GM12873 (cell line): ENCODE measurements around the gene ITPK1.

Experiments
- TF ChIP-seq, protein P1 (sequence below): IDR thresholded peaks from 2 replicates; pipeline ENCODE4 v1.5.1; 2012; ENCODE audit warnings: low read depth, mild to moderate bottlenecking, moderate library complexity, low read length, control low read depth; ENCODE audit not compliant: insufficient read depth; ENCODE audit errors: missing control alignments

Gene ITPK1

DNA sequence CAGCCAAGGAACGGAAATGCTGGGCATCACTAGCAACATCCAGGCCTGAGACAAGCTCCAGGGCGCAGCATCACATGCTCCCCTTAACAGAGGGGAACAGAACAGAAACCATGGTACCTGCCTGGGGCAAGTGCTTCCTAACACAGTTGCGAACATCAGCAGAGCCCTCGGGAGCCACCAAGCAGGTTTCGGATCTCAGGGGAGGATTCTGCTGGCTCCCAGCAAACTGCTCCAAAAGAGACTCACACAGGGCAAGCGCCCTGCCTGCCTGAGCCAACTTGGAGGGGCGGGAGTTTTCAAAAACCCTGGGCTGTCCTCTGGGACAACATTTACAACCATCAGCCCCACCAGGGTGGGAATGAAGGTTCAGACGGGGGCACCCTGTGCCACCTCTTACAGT lies 173.1 kb downstream of the ITPK1 start:
- TF ChIP-seq, protein P1, sequence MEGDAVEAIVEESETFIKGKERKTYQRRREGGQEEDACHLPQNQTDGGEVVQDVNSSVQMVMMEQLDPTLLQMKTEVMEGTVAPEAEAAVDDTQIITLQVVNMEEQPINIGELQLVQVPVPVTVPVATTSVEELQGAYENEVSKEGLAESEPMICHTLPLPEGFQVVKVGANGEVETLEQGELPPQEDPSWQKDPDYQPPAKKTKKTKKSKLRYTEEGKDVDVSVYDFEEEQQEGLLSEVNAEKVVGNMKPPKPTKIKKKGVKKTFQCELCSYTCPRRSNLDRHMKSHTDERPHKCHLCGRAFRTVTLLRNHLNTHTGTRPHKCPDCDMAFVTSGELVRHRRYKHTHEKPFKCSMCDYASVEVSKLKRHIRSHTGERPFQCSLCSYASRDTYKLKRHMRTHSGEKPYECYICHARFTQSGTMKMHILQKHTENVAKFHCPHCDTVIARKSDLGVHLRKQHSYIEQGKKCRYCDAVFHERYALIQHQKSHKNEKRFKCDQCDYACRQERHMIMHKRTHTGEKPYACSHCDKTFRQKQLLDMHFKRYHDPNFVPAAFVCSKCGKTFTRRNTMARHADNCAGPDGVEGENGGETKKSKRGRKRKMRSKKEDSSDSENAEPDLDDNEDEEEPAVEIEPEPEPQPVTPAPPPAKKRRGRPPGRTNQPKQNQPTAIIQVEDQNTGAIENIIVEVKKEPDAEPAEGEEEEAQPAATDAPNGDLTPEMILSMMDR, result no peak

DNA sequence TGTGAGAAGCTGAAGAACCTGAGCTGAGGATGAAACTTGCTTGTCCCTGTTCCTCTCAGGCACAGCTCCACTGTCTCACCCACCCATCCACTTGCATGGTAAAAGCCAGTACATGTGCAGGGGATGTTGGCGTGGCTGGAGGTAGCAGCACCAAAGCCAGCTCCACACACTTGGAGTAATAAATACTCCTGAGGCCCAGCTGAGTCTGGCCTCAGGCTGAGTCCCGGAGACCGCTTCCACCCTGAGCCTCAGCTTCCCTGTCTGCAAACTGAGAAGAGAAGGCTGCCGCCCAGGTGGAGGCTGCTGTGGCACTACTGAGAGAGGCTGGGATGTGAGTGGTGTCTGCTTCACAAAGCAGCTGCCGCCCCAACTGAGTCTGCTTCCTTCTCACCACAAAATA lies 173.6 kb downstream of the ITPK1 start:
- TF ChIP-seq, protein P1, result no peak

DNA sequence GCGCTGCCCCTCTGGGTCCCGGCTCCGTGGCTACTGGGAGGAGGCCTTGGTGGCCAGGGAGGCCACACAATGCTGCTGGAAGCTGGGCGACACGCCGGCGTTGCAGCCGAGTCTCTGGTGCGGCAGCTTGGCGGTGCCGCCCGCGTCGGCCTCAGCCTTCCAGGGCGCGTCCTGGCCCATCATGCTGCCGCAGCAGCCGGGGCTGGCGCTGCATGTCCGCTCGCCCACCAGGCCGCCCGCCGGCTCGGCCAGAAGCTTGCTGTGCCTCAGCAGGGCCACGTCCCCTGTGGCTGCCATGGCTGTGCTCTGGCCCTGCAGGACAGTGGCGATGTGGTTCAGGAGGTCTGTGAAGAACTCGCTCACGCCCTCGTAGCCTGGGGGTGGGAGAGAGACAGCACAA lies 174.2 kb downstream of the ITPK1 start:
- TF ChIP-seq, protein P1, result no peak

DNA sequence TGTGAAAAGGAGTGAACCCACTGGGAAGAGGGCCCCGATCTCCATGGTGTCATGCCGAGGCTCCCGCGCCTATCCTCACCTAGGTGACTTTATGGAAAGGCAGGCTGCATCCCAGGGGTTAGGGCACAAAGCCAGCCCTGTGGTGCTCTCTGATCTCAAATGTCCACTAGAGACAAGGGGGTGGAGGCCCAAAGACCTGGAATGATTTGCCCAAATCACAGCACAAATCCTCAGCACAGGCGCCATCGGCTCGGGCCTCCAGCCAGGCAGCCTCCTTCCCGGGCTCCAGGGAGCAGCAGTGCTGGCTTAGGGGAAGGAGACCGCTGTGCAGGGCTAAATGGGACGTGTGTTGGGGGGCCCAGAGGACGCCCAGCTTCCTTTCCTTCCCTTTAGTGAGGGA lies 175.2 kb downstream of the ITPK1 start:
- TF ChIP-seq, protein P1, result no peak

DNA sequence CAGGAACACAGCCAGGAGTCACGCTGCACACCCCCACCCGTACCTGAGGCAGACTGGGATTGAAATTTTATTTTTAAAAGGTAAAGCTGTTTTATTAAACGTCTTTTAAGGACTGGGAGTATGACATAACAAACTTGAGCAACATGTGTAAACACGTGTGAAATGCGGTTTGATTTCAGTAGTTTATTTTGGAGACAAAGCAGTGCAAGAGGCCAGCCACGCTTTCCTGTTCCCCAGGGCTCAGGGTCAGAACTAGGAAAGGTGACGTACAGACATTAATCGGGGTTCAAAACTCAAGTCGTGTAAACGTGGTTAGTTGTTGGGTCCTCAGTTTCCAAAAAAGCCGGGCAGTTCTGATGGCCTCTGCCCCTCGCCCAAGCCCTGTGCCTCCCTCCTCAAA lies 176.0 kb downstream of the ITPK1 start:
- TF ChIP-seq, protein P1, result no peak

DNA sequence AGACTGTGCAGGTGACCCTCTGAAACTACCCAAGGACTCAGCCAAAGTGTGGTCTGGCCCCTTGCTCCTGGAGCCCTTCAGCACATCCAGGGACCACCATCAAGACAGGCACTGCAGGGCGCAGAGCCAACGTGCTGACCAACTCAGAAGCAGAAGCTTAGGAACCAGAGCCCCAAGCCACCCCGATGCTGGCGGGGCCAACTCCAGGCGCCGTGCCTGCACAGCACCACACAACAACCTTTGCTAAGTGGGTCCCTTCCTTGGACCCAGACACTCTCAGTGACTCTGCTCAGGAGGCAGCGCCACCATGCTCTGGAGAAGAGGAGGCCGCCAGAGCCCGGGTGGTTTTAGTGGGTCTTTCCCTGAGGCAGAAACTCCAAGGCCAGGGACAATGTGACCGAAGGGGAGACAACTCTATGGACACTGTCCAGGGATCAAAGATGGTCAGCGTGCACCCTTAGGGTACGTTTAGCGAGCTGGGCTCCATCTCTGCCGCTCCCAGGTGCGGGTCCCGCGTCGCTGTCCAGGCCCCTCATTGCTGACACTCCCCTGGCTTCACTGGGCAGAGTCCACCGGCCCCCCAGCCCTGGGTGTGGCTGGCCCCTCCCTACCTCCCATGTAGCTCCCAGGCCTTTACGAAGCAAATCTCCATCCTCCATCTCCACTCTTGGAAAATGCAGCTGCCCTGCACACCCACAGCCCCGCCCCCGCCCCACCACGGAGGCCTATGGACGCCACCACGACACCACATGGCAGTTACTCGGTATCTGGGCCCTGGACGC lies 176.6 kb downstream of the ITPK1 start:
- TF ChIP-seq, protein P1, result no peak

DNA sequence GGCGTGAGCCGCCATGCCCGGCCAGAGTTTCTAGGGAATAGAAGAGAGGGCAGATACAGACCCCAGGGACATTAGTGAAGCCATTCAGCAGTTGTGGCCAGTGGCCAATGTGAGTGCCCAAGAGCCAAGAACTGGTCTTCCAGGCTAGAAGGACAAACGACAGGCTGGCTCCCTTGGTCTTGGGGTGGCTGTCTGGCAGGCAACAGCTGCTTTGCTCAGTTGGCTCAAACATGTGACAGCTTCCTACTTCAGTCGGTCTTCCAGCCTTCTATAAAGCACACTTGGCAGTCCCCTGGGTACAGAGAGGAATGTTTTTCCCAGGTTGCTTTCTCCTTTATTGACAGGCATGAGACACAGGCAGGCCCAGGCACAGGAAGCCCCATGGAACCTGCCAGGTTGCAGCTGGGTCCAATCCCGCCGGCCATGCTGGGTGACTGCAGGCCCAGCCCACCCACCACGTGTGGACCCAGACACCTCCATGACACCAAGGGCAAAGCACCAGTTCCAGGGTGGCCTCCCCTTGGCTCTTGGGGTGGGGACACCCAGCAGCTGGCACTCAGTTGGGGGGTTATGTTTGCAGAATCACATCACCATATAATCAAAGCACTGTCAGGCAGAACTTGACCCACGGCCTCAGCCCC lies 177.4 kb downstream of the ITPK1 start:
- TF ChIP-seq, protein P1, result no peak
